Measurements from ENCODE around the gene EML3. TPM values are rescaled to one million over a fixed set of nuclear protein-coding genes. Genes with fewer than 3 reads are reported as not detected.

EML3 gene, protein sequence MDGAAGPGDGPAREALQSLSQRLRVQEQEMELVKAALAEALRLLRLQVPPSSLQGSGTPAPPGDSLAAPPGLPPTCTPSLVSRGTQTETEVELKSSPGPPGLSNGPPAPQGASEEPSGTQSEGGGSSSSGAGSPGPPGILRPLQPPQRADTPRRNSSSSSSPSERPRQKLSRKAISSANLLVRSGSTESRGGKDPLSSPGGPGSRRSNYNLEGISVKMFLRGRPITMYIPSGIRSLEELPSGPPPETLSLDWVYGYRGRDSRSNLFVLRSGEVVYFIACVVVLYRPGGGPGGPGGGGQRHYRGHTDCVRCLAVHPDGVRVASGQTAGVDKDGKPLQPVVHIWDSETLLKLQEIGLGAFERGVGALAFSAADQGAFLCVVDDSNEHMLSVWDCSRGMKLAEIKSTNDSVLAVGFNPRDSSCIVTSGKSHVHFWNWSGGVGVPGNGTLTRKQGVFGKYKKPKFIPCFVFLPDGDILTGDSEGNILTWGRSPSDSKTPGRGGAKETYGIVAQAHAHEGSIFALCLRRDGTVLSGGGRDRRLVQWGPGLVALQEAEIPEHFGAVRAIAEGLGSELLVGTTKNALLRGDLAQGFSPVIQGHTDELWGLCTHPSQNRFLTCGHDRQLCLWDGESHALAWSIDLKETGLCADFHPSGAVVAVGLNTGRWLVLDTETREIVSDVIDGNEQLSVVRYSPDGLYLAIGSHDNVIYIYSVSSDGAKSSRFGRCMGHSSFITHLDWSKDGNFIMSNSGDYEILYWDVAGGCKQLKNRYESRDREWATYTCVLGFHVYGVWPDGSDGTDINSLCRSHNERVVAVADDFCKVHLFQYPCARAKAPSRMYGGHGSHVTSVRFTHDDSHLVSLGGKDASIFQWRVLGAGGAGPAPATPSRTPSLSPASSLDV
- 5.9 TPM for total RNA-seq

DNA sequence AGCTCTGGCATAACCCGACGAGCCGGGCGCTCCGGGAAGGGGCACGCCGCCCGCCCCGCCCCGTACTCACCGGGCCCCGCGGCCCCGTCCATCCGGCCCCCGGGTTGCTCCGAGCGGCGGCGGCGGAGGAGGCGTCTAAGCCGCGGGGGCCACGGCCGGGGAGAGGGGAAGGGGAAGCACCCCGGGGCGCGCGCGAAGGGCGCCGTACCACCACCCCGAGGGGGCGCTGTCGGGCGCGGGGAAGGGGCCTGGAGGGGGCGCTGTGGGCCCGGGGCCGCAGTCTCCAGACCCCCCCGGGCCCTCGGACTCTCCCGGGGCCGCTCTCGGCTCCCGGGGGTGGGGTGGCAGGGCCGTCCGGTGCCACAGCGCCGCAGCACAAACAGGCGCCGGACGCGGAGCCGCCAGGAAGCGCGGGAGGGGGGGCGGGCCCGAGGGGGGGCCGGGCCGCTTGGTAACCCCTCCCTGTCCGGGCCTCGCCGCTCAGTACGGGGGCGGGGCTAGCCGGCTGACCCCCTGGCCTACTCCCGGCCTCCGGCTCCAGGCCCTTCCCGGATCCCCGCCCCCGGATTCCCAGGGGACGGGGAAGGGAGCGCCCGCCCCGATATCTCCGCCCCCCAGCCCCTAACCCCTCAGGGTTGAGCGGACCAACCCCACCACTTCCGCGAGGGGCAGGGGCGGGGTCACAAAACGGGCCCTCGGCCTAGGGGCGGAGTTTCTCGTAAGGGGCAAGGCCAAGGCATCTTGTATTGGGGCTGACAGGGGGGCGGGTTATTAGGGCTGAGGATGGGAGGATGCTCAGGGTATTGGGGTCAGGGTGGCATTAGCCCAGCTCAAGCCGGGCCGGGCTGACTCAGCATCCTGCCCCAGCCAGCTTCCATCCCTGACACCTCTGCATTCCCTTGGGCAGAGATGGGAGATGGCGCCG, at the start of gene EML3, which contains the start of gene ROM1:
TSS of gene EML3 (minus strand) at position 410 of the 925 bp plus-strand sequence. CDS start at position 92, 318 bp downstream.
TSS of gene ROM1 (plus strand) at position 892 of the 925 bp plus-strand sequence. CDS start at position 917, 25 bp downstream.

DNA sequence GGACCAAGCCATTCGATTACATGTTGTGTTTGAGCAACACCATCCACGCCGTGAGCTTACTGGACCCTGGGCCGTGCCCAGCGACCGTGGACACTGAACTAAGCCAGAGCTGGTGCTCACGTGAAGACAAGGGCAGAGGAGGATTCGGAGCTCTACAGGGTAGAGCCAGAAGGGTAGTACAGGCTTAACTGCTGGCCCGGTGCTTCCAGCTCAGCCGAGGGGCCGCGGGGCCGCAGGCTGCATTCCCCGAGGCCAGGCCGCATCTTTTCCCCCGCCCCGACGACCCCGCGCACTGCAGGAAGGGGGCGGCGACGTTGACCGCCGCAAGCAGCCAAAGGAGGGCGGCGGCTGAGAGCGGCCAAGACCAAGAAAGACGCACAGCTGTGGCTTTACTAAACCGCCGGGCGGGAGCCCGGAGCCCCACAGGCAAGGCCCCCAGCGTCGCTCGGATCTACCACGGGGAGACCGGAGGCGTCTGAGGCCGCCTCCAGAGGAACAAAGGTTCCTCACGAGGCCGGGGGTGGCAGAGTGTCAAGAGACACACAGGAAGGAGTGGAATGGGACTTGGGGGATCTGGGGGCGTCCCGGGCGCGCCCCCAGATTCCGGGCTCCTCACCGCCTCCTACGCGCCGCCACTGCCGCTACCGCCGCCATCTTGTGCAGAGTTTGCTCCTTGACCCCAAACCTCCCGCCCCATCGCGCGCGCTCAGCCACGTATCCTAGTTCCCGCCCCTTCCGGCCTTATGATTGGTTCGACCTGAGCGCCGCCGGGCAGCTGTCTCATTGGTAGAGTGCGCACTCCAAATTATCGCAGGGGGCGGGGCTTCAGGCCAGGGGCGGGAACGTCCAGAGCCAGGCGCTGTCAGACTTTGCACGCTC, 33.6 kb upstream of the EML3 start, which contains the start of gene GANAB:
TSS of gene GANAB (minus strand) at position 668 of the 879 bp plus-strand sequence. CDS start at position 654, 14 bp downstream.

GRCh38 chr11:62621567-62622470, 9.2 kb upstream of the EML3 start, which contains the start of gene B3GAT3:
TSS of gene B3GAT3 (minus strand) at chr11:62621986. CDS start at chr11:62621947, 39 bp downstream.

GRCh38 chr11:62601372-62602140, 11.0 kb downstream of the EML3 start, which contains the start of gene MTA2:
TSS of gene MTA2 (minus strand) at chr11:62601865. CDS start at chr11:62601450, 415 bp downstream.

DNA sequence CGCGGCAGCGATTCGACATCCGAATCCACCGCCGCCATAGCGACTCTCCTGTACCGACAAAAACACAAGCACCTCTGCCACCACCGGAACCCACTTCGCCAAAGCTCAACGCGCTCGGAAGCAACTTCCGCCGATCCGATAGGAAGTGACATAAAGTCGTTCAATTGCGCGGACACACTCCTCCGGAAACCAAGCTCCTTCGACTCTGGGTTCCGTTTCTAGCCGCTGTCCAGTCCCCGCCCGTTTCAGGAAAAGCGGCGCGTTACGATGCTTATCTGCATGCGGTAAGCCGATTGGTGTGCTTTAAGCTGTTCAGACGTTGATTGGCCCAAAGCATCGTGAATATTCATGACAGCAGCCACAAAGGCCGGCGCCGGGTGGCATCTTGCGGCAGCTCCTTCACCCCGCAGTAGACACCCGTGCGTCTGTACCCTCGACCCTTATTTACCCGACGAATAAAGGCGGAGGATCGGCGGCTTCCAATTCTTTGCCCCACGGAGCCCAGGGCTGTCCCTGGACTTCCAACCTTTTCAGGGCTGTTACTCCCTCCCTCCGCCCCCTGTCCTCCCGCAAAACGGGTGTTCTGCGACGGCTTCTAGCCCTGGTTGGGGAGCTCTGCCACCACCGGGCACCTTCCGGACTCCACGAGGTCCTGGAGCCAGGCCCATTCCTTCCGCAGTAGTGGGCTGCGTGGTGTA, 21.0 kb downstream of the EML3 start, which contains the start of gene TUT1:
TSS of gene TUT1 (minus strand) at position 76 of the 698 bp plus-strand sequence. CDS start at position 38, 38 bp downstream.

DNA sequence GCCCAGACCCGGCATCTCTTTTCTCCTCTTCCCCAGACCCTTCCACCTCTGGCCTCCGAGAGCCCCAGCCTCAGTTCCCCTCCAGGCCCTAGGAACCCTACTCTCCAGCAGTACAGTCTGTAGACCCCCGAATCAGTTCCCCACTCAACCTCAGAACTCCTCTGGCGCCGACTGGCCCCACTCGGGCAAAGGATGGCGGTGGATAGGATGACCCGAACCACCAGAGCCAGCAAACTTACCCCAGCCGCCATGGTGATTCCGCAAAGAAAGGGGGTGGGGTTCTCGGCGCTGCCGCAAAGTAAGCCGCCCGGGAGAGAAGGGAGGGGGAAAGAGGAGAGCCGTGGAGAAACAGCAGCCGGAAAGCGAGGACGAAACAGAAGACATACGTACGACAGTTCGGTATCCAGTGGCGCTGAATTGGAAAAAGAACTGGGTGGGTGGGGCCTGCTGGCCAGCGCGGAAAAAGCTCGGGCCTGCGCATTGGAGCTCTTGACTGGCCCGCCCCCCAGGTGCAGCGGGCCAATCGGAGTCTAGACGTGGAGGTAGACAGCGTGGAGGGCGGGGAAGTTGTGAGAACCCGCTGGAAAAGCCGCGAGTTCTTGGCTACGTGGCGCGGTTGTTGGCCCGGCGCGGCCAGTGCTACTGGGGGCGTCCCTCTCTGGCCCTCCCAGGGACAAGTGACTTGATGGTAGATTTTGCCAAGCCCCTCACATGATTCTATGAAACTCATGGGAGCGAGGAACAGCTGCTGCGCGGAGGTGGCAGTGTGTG, 38.8 kb downstream of the EML3 start, which contains the start of gene EEF1G:
TSS of gene EEF1G (minus strand) at position 300 of the 771 bp plus-strand sequence. CDS start at position 251, 49 bp downstream.

Small RNA genes lying within 50 kb of the gene (small RNA-seq; reads per million reads assigned to genes)
- gene AP001458.1 (ENCODE audit: low replicate concordance) (not detected), gene EEF1G (ENCODE audit: low replicate concordance) (not detected), gene MIR6747 (ENCODE audit: low replicate concordance) (not detected)

Other genes with a start within 250 kb of the EML3 start
- not detected for gene SCGB1A1, start 193.7 kb downstream of the EML3 start, total RNA-seq
- 13.5 TPM for gene AHNAK, start 66.0 kb downstream of the EML3 start, total RNA-seq
- 1,400 TPM for gene EEF1G, start 38.9 kb downstream of the EML3 start, total RNA-seq
- 7.5 TPM for gene TUT1, start 21.3 kb downstream of the EML3 start, total RNA-seq
- gene MTA2, start 10.9 kb downstream of the EML3 start, total RNA-seq, result 139 TPM
- 0.94 TPM for gene ROM1, start 482 bp upstream of the EML3 start, total RNA-seq
- gene B3GAT3, start 9.2 kb upstream of the EML3 start, total RNA-seq, result 22.5 TPM
- gene GANAB, start 33.8 kb upstream of the EML3 start, total RNA-seq, result 64.8 TPM
- 16.3 TPM for gene INTS5, start 40.5 kb upstream of the EML3 start, total RNA-seq
- 19.7 TPM for gene C11orf98, start 52.4 kb upstream of the EML3 start, total RNA-seq
- gene CSKMT, start 52.5 kb upstream of the EML3 start, total RNA-seq, result 8.8 TPM
- gene UQCC3, start 58.9 kb upstream of the EML3 start, total RNA-seq, result 4.1 TPM
- gene LBHD1, start 59.5 kb upstream of the EML3 start, total RNA-seq, result 5.6 TPM
- 85.1 TPM for gene UBXN1, start 66.3 kb upstream of the EML3 start, total RNA-seq
- 0.31 TPM for gene LRRN4CL, start 76.8 kb upstream of the EML3 start, total RNA-seq
- gene BSCL2, start 94.6 kb upstream of the EML3 start, total RNA-seq, result 102 TPM
- gene GNG3, start 94.9 kb upstream of the EML3 start, total RNA-seq, result 28.8 TPM
- 30.0 TPM for gene HNRNPUL2, start 114.7 kb upstream of the EML3 start, total RNA-seq
- 28.2 TPM for gene TTC9C, start 115.7 kb upstream of the EML3 start, total RNA-seq
- 13.8 TPM for gene ZBTB3, start 141.4 kb upstream of the EML3 start, total RNA-seq
- gene POLR2G, start 148.8 kb upstream of the EML3 start, total RNA-seq, result 60.1 TPM
- 16.0 TPM for gene TAF6L, start 158.6 kb upstream of the EML3 start, total RNA-seq
- 22.8 TPM for gene TMEM179B, start 174.6 kb upstream of the EML3 start, total RNA-seq
- 15.7 TPM for gene TMEM223, start 179.2 kb upstream of the EML3 start, total RNA-seq
- gene NXF1, start 192.7 kb upstream of the EML3 start, total RNA-seq, result 33.2 TPM
- 40.1 TPM for gene STX5, start 219.3 kb upstream of the EML3 start, total RNA-seq
- gene TEX54, start 220.1 kb upstream of the EML3 start, total RNA-seq, result not detected
- gene WDR74, start 226.8 kb upstream of the EML3 start, total RNA-seq, result 45.7 TPM